DND-41 (cell line): Measurements from ENCODE around the gene ZSCAN10.

ENCODE experiments used
- CTCF ChIP-seq: IDR thresholded peaks from 2 replicates; pipeline ENCODE4 v1.5.1; 2012; ENCODE audit warnings: borderline replicate concordance, low read length, moderate library complexity, mild to moderate bottlenecking; ENCODE audit not compliant: poor library complexity, severe bottlenecking; ENCODE audit errors: extremely low read depth
- EZH2 ChIP-seq: IDR thresholded peaks from 3 replicates; pipeline ENCODE4 v1.6.1; 2012; ENCODE audit warnings: borderline replicate concordance, low read depth, mild to moderate bottlenecking, moderate library complexity, low read length, inconsistent platforms; ENCODE audit not compliant: severe bottlenecking

- no peak for TF ChIP-seq EZH2
- TF ChIP-seq CTCF = peak; percentile 44
These were observed 22.5 kb downstream of the ZSCAN10 start for GRCh38 chr16:3076577-3076976.
